Karpas-422 (cell line): ENCODE data around the gene C1orf94. TPM values are rescaled to one million over a fixed set of nuclear protein-coding genes. Genes with fewer than 3 reads are reported as not detected.

Experiments used
- DNase-seq: peaks from one replicate; pipeline ENCODE4 v3.0.0-alpha.2; 2015
- H2AFZ ChIP-seq: fragments of 200-600 bp; sonication (generic); 2 replicates; pipeline ENCODE4 v1.6.1; 2014; ENCODE audit warnings: antibody characterized with exemption, low read length, mixed read lengths
- H3K27ac ChIP-seq: fragments of 200-600 bp; sonication (generic); 2 replicates; pipeline ENCODE4 v1.5.1; 2014; ENCODE audit warnings: mild to moderate bottlenecking, low read length, moderate library complexity
- H3K27me3 ChIP-seq: fragments of 200-600 bp; sonication (generic); 2 replicates; pipeline ENCODE4 v1.6.1; 2014; ENCODE audit warnings: low read length, mixed read lengths
- H3K36me3 ChIP-seq: fragments of 200-600 bp; sonication (generic); 2 replicates; pipeline ENCODE4 v1.6.1; 2014; ENCODE audit warnings: low read length, mixed read lengths; ENCODE audit not compliant: insufficient read depth
- H3K4me1 ChIP-seq: fragments of 200-600 bp; sonication (generic); 2 replicates; pipeline ENCODE4 v1.6.1; 2014; ENCODE audit warnings: mild to moderate bottlenecking, low read length, mixed read lengths
- H3K4me2 ChIP-seq: fragments of 200-600 bp; sonication (generic); 2 replicates; pipeline ENCODE4 v1.6.1; 2014; ENCODE audit warnings: low read length, low read depth, mild to moderate bottlenecking; ENCODE audit not compliant: poor library complexity, severe bottlenecking
- H3K4me3 ChIP-seq: fragments of 200-600 bp; sonication (generic); 2 replicates; pipeline ENCODE4 v1.5.1; 2014; ENCODE audit warnings: mild to moderate bottlenecking, antibody characterized with exemption, low read length, mixed read lengths
- H3K79me2 ChIP-seq: fragments of 200-600 bp; sonication (generic); 2 replicates; pipeline ENCODE4 v1.6.1; 2014; ENCODE audit warnings: mild to moderate bottlenecking, low read length, mixed read lengths
- H3K9ac ChIP-seq: fragments of 200-600 bp; sonication (generic); 2 replicates; pipeline ENCODE4 v1.6.0; 2014; ENCODE audit warnings: low read length
- H3K9me2 ChIP-seq: fragments of 200-600 bp; sonication (generic), shearing (Covaris generic); replicated peaks from 2 replicates; pipeline ENCODE4 v1.6.0; 2014; ENCODE audit warnings: mild to moderate bottlenecking, low read length, moderate library complexity; ENCODE audit not compliant: insufficient read depth
- H3K9me3 ChIP-seq: fragments of 300-700, 200-600 bp; sonication (generic); 2 replicates; pipeline ENCODE4 v1.6.1; 2014; ENCODE audit warnings: low read length, mixed read lengths
- H4K20me1 ChIP-seq: fragments of 200-600 bp; sonication (generic); 2 replicates; pipeline ENCODE4 v1.6.1; 2014; ENCODE audit warnings: mild to moderate bottlenecking, antibody characterized with exemption, low read length, low read depth; ENCODE audit not compliant: insufficient read depth
- total RNA-seq: library from RNA; depleted of rRNA; stranded (reverse); fragments of >200 nt; shearing (Covaris generic); gene quantifications from 2 replicates; pipeline ENCODE4 v1.2.3, GENCODE V29; 2014; ENCODE audit warnings: low replicate concordance; rRNA removed

Gene C1orf94
- total RNA-seq, 1 experiment from 2014 or later: not detected

- no peaks in the 10 kb centered on the region for H3K9me3 ChIP-seq
- H3K79me2 ChIP-seq: no peaks in the 10 kb centered on the region
- H3K36me3 ChIP-seq: no peaks in the 10 kb centered on the region
- H3K4me3 ChIP-seq: no peak overlapping the region
- peak overlapping the region; percentile 9 for H3K4me2 ChIP-seq
- H3K27ac ChIP-seq: no peak overlapping the region
- H3K27me3 ChIP-seq: no peaks in the 10 kb centered on the region
- no peak for DNase-seq
- peaks cover 10% of the 10 kb centered on the region for H3K4me1 ChIP-seq
- H3K9ac ChIP-seq: no peak overlapping the region
- no peaks in the 10 kb centered on the region for H3K9me2 ChIP-seq
- H4K20me1 ChIP-seq: no peaks in the 10 kb centered on the region
- H2AFZ ChIP-seq: no peak overlapping the region
Measured at GRCh38 chr1:34268311-34268954, 91.7 kb downstream of the C1orf94 start.

Other genes starting within 250 kb of the C1orf94 start
- gene CSMD2, start 11.7 kb upstream of the C1orf94 start, total RNA-seq: 0.07 and 0.19 TPM in 2 replicates